Panc1 (cell line): ENCODE results near the gene THADA. TPM values are rescaled to one million over a fixed set of nuclear protein-coding genes. Genes with fewer than 3 reads are reported as not detected.

Experiments
- ATAC-seq: fragments of 200-7000 bp; cut with Tn5 transposase; 2 replicates; pipeline ENCODE4 v1.9.1; 2020; ENCODE audit warnings: mild to moderate bottlenecking, moderate library complexity
- BruUV-seq: library from RNA; stranded (reverse); fragments of 400-500 nt; replicated peaks from 2 replicates; lab custom pipeline; 2021; lab: Mats Ljungman, UMichigan
- CTCF ChIA-PET: fragments of 300-600 bp; sonication (Branson Sonifier 250); formaldehyde crosslinking; loops from one replicate; lab custom pipeline; 2022; ENCODE audit warnings: antibody characterized with exemption; lab: Charles Lee
- POLR2A ChIA-PET: fragments of 300-600 bp; sonication (Branson Sonifier 250); formaldehyde crosslinking; loops from one replicate; lab custom pipeline; 2022; ENCODE audit warnings: antibody characterized with exemption; lab: Charles Lee
- DNase-seq: peaks from one replicate; pipeline ENCODE4 v3.0.0-alpha.2; 2010; ENCODE audit warnings: low read depth, low spot score
- H3K27ac ChIP-seq: 2 replicates; pipeline ENCODE4 v1.5.1; 2011; ENCODE audit warnings: mild to moderate bottlenecking, low read length, inconsistent platforms
- H3K27me3 ChIP-seq: fragments of 200-500 bp; sonication (Bioruptor generic); 2 replicates; pipeline ENCODE4 v1.6.0; 2014; ENCODE audit warnings: low read length, inconsistent platforms; ENCODE audit not compliant: control insufficient read depth, insufficient read depth
- H3K36me3 ChIP-seq: fragments of 200-500 bp; sonication (Bioruptor generic); 2 replicates; pipeline ENCODE4 v1.5.1; 2014; ENCODE audit warnings: inconsistent platforms, mild to moderate bottlenecking, low read length, moderate library complexity; ENCODE audit not compliant: control insufficient read depth, insufficient read depth
- H3K4me1 ChIP-seq: 2 replicates; pipeline ENCODE4 v1.5.1; 2011; ENCODE audit warnings: inconsistent platforms, mild to moderate bottlenecking, low read length, moderate library complexity; ENCODE audit not compliant: control insufficient read depth, insufficient read depth
- H3K4me3 ChIP-seq, 2 experiments: 2 replicates each; pipeline ENCODE4 v1.5.1; 2011 to 2012; ENCODE audit warnings: low read depth in 2 of 2, low read length in 2 of 2, mild to moderate bottlenecking in 2 of 2, inconsistent platforms in 1 of 2, moderate library complexity in 1 of 2
- H3K9me3 ChIP-seq: fragments of 200-500 bp; sonication (Bioruptor generic); 2 replicates; pipeline ENCODE4 v1.5.1; 2014; ENCODE audit warnings: low read depth, mild to moderate bottlenecking, inconsistent platforms, low read length, moderate library complexity; ENCODE audit not compliant: control insufficient read depth, insufficient read depth
- POLR2AphosphoS5 ChIP-seq: IDR thresholded peaks from 2 replicates; pipeline ENCODE4 v1.6.1; 2012; ENCODE audit warnings: mild to moderate bottlenecking, low read depth, low read length, moderate library complexity
- SIN3A ChIP-seq: IDR thresholded peaks from 2 replicates; pipeline ENCODE4 v1.6.1; 2012; ENCODE audit warnings: low read depth, mild to moderate bottlenecking, low read length, moderate library complexity, borderline replicate concordance; ENCODE audit not compliant: insufficient read depth
- TCF7L2 ChIP-seq: IDR thresholded peaks from 2 replicates; pipeline ENCODE4 v1.6.1; 2011; ENCODE audit warnings: mild to moderate bottlenecking, low read depth, low read length, inconsistent platforms
- in situ Hi-C: cut with HindIII; loops from 2 replicates; pipeline ENCODE4 v1.10.0; 2016; ENCODE audit warnings: low sequenced_read_pairs, low pct_unique_long_range_greater_than_20kb
- intact Hi-C: fragments of 100-400 bp; cut with micrococcal nuclease; formaldehyde crosslinking; loops from one replicate; pipeline ENCODE4 v1.10.0; 2022; ENCODE audit not compliant: unreplicated experiment
- total RNA-seq: library from RNA; stranded (reverse); gene quantifications from one replicate; pipeline ENCODE4 v1.2.1, GENCODE V29; 2021; ENCODE audit not compliant: unreplicated experiment
- TF ChIP-seq, protein P1 (sequence below): fragments of 450-650 bp; IDR thresholded peaks from 2 replicates; pipeline ENCODE4 v1.5.1; 2017; ENCODE audit warnings: mild to moderate bottlenecking
- TF ChIP-seq, protein P2 (sequence below), 2 experiments: IDR thresholded peaks; 2 replicates each; pipeline ENCODE4 v1.6.1; 2011 to 2012; ENCODE audit warnings: low read depth in 2 of 2, control low read depth in 1 of 2, low read length in 1 of 2, mild to moderate bottlenecking in 1 of 2, moderate library complexity in 1 of 2; ENCODE audit not compliant: insufficient read depth in 1 of 2

Gene THADA
- total RNA-seq, 1 experiment from 2014 or later: 37.2 TPM

DNA sequence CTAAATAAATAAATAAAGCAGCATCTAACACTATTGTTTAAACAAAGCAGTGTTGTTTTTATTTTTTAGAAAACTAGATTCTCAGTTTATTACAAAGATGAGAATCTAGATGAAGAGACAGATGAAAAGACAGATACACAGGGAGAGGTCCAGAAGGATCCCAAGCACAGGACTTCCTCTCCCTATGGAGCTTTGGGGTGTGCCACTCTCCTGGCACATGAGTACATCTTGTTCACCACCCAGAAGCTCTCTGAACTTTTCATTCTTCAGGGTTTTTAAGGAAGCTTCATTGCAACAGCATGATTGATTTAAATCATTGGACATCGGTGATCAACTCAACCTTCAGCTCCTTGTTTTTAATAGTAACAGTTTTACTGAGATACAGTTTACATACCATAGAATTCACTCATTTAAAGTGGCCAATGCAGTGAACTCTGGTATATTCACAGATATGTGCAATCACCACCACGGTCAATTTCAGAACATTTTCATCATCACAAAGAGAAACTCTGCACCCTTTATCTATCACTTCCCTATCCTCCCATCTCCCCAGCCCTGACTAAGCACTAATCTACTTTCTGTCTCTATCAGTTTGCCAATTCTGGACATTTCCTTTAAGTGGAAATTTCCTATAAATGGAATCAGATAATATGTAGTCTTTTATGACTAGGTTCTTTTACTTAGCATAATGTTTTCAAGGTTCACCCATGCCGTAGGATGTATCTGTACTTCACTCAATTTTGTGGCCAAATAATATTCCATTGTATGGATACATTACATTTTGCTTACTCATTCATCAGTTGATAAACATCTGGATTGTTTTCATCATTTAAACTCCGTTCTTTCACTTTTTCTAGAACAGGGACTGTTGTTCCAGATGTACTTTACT is 307.2 kb downstream of the THADA start:
- intact Hi-C loops (no loop called here), in situ Hi-C loops (no loop called here)
- POLR2A ChIA-PET: interaction anchor here (0.6 kb wide), 1 partner anchor 22 kb away, joined by 3 read pairs; no protein-coding TSS in a partner anchor
- no peaks in the 10 kb centered on the region for H3K27me3 ChIP-seq
- TF ChIP-seq SIN3A (no peak), TCF7L2 (no peak), POLR2AphosphoS5 (no peak)
- TF ChIP-seq, protein P1, sequence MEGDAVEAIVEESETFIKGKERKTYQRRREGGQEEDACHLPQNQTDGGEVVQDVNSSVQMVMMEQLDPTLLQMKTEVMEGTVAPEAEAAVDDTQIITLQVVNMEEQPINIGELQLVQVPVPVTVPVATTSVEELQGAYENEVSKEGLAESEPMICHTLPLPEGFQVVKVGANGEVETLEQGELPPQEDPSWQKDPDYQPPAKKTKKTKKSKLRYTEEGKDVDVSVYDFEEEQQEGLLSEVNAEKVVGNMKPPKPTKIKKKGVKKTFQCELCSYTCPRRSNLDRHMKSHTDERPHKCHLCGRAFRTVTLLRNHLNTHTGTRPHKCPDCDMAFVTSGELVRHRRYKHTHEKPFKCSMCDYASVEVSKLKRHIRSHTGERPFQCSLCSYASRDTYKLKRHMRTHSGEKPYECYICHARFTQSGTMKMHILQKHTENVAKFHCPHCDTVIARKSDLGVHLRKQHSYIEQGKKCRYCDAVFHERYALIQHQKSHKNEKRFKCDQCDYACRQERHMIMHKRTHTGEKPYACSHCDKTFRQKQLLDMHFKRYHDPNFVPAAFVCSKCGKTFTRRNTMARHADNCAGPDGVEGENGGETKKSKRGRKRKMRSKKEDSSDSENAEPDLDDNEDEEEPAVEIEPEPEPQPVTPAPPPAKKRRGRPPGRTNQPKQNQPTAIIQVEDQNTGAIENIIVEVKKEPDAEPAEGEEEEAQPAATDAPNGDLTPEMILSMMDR: no peak
- TF ChIP-seq, protein P2, sequence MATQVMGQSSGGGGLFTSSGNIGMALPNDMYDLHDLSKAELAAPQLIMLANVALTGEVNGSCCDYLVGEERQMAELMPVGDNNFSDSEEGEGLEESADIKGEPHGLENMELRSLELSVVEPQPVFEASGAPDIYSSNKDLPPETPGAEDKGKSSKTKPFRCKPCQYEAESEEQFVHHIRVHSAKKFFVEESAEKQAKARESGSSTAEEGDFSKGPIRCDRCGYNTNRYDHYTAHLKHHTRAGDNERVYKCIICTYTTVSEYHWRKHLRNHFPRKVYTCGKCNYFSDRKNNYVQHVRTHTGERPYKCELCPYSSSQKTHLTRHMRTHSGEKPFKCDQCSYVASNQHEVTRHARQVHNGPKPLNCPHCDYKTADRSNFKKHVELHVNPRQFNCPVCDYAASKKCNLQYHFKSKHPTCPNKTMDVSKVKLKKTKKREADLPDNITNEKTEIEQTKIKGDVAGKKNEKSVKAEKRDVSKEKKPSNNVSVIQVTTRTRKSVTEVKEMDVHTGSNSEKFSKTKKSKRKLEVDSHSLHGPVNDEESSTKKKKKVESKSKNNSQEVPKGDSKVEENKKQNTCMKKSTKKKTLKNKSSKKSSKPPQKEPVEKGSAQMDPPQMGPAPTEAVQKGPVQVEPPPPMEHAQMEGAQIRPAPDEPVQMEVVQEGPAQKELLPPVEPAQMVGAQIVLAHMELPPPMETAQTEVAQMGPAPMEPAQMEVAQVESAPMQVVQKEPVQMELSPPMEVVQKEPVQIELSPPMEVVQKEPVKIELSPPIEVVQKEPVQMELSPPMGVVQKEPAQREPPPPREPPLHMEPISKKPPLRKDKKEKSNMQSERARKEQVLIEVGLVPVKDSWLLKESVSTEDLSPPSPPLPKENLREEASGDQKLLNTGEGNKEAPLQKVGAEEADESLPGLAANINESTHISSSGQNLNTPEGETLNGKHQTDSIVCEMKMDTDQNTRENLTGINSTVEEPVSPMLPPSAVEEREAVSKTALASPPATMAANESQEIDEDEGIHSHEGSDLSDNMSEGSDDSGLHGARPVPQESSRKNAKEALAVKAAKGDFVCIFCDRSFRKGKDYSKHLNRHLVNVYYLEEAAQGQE (IDR thresholded peaks at IDR 0.05; ENCODE audit: insufficient read depth in 1 of 2, low read depth in 2 of 2, low read length in 1 of 2): no peak
- H3K9me3 ChIP-seq: peaks cover 3% of the 10 kb centered on the region; the same call in 1 of the 2 replicates
- no peaks in the 10 kb centered on the region for H3K36me3 ChIP-seq
- no peak for DNase-seq
- ATAC-seq: no peak
- H3K4me3 ChIP-seq: no peak overlapping the region
- BruUV-seq: no TSS peak
- CTCF ChIA-PET: no interaction called here
- no peak overlapping the region for H3K27ac ChIP-seq
- no peaks in the 10 kb centered on the region; the same call in 1 of the 2 replicates for H3K4me1 ChIP-seq

DNA sequence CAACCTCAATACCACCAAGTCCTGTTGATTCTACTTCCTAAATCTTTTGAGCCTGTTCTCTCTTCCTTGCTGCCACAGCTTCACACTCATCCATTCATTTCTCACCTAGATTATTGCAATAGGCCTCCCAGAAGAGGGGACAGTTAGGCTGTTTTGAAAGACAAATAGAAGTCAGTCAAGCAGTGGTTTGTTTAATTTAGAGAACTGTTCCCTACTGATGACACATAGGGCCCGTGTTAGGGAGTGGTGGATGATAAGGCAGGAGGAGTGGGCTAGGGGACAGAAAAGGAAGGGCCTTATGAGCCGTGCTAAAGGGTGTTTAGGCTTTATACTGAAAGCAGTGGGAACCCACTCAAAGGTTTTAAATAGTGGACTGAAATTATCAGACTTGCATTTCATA is 309.9 kb downstream of the THADA start:
- TF ChIP-seq, protein P2 (IDR thresholded peaks at IDR 0.05; ENCODE audit: insufficient read depth in 1 of 2, low read depth in 2 of 2, low read length in 1 of 2): no peak
- TF ChIP-seq SIN3A (no peak), POLR2AphosphoS5 (no peak), TCF7L2 (no peak)
- TF ChIP-seq, protein P1: no peak
- Histone ChIP-seq H3K9me3 (peaks cover 3% of the 10 kb centered on the region; the same call in 1 of the 2 replicates), H3K36me3 (no peaks in the 10 kb centered on the region; the same call in 1 of the 2 replicates), H3K4me1 (no peaks in the 10 kb centered on the region), H3K4me3 (no peak overlapping the region), H3K27me3 (no peaks in the 10 kb centered on the region), H3K27ac (no peak overlapping the region)
- no peak for ATAC-seq
- CTCF ChIA-PET: no interaction called here
- intact Hi-C loops: no loop called here
- BruUV-seq: no TSS peak
- POLR2A ChIA-PET: interaction anchor here (0.5 kb wide), 1 partner anchor 54 kb away, joined by 4 read pairs; no protein-coding TSS in a partner anchor
- in situ Hi-C loops: no loop called here
- DNase-seq: no peak
